HG03439 (cell line): Measurements from ENCODE around the gene ABCC10.
A peak's percentile ranks its signal among the peaks of the same experiment; 100 is the strongest.

ENCODE experiments used
- ATAC-seq: cut with Tn5 transposase; IDR thresholded peaks from one replicate; pipeline ENCODE4 v1.9.1; 2021; ENCODE audit warnings: mild to moderate bottlenecking, moderate library complexity; ENCODE audit not compliant: unreplicated experiment

ABCC10 gene

DNA sequence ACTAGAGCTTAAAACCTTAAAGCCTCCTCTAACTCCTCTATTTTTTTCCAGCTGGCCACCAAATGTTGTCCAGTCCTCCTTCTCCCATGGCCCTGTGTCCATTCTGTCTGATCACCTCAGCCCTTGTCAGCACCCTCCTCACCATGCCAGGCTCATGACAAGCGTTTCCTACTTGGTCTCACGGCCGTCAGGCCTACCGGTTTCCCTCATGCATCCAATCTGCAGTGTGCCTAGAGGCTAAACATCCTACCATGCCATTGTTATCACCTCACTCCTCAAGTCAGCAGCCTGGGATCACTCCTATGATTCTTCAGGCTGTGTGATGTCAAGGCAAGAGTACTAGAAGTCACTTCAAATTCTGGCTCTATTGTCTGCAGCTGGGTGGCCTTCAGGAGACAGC, 40.4 kb downstream of the ABCC10 start:
- no peak for ATAC-seq

DNA sequence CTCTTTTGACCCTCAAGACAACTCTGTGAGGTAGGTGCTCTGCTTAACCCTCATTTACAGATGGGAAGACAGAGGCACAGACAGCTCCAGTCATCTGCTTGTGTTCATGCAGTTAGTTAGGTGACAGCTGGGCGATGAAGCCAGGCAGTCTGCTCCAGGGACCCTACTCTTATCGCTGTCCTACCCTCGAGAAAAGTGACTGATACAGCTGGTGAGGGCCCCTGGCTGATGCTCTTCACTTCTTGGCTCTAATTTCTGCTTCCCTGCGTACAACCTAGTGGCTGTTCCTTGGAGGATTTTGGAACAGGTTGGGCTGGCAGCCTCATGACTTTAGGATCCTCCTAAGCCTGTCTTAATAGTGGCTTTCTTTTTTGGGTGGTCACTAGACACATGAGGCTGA, 40.9 kb downstream of the ABCC10 start:
- no peak for ATAC-seq

GRCh38 chr6:43468748-43469681, 41.7 kb downstream of the ABCC10 start:
- no peak for ATAC-seq

DNA sequence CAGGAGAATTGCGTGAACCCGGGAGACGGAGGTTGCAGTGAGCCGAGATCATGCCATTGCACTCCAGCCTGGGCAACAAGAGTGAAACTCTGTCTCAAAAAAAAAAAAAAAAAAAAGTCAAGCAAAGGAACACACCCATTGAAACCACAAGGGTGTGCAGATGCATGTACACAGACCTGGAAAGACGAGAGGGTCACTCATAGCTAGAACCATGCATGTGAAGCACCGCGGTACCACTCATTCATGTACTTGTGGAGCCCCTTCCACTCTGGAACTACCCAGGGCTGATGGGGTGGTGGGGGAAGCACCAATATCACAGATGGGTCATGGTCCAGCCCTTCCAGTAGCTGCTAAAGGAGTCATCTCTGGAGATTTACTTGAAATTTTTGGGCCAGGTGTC, 42.6 kb downstream of the ABCC10 start:
- no peak for ATAC-seq

GRCh38 chr6:43471399-43471798, 44.1 kb downstream of the ABCC10 start:
- ATAC-seq: no peak

DNA sequence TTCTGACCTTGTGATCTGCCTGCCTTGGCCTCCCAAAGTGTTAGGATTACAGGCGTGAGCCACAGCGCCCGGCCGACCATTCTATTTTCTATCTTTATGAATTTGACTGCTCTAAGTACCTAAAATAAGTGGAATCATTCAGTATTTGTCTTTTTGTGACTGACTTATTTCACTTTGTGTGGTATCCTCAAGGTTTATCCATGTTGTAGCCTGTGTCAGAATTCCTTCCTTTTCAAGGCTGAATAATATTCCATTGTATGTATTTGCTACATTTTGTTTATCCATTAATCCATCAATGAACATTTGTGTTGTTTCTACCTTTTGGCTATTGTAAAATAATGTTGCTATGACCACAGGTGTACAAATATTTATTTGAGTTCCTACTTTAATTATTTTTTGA, 45.2 kb downstream of the ABCC10 start:
- no peak for ATAC-seq

- no peak for ATAC-seq
Observed at GRCh38 chr6:43475516-43475915, 48.2 kb downstream of the ABCC10 start.

DNA sequence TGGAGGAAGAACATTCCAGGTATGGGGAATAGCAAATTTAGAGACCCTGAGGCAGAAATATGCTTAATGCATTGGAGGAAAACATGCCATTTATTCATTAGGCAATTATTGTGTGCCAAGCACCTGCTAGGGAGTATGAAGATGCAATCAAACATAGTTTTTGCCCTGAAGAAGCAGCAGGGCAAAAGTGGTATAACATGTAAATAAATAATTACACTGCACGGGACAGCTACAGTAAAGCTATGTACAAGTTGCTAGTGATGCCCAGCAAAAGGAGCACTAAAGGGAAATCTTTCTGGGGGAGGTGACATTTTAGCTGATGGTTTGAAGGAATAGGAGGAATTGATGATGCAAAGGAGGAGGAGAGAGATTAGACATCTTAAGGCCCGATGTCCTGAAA, 49.4 kb downstream of the ABCC10 start:
- no peak for ATAC-seq

DNA sequence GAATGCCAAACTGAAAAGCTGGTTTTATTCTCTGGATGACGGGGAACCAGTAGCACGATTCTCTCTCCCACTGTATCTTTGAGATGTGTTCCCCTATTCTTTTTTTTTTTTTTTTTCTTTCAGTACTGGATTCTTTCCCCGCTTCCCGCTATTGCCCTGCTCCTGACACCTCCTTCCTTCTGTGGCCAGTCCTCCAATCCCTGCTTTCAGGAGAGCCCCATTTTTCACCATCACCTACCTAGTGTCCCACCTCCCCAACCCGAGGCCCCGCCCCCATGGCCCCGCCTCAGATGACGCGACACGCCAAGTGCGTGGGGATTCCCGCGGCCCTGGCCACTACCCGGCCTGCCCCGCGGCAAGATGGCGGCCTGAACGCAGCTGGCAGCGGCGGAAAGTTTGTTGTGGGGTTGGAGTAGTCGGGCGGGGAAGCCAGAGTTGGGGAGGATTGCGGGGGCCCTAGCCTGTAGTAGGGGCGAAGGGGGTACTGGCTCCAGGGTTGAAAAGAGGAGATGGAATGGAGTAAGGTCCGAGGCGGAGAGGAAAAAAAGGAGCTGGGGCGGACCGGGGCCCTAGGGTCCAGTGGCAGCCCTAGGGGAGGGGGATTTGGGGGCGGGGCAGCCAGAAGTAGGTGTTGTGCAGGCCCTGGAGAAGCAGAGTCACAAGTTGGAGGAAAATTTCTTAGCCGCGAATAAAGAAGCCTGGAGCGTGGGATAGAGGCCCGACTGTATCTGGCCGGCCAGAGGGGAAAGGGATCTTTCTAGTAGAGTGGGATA, 50.1 kb downstream of the ABCC10 start, which contains the start of gene TJAP1:
TJAP1 (plus strand) TSS at position 336 of the 773 bp plus-strand sequence. CDS start 21,432 bp downstream, outside the sequence.
- ATAC-seq: peak; percentile 95

- no peak for ATAC-seq
Observed at GRCh38 chr6:43478008-43478372, 50.6 kb downstream of the ABCC10 start.

DNA sequence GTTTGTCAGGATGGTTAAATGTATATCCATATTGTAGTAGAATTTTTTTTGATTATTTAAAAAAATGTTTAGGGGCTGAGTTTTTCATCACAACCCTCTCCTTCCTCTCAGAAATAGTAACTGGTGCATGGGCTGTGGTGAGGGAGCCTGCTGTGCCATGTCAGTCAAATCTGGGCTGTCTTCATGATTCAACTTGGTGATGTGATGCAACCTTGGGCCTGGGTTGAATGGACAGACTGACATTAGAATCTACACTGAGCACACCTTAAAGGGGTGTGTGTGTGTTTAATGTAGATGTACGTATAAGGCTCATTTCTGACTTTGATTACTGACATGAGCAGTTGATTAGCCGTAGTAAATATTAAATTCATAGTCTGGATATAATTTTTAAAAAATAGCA, 53.7 kb downstream of the ABCC10 start:
- ATAC-seq: no peak

DNA sequence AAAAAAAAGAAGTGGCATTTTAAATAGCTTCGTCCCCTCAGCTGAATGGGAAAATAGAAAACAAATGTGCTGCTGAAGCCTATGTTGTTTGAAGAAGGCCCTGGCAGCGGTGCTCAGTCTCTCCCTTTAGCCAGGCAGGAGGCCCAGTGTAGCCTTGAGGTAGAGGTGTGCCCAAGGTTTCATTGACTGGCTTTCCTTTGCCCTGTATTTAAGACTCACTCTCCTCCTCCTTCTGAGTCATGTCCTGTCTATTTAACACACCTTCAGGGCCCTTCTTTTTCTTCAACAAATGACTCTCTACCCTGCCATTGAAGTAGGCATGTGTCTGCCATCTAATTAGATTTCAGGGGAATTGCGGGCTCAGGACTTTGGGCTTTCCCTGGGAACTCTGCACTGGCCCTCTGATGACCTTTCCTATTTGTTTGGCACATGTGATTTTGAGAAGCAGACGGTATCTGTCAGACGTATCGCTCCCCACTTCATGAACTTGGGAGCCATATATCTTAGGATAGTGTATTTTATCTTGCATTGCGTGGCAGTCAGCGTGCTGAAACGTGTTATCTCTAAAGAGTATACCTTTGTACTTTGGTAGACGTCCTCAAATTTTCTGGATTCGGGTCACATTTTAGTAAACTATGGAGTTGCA, 54.4 kb downstream of the ABCC10 start:
- no peak for ATAC-seq

DNA sequence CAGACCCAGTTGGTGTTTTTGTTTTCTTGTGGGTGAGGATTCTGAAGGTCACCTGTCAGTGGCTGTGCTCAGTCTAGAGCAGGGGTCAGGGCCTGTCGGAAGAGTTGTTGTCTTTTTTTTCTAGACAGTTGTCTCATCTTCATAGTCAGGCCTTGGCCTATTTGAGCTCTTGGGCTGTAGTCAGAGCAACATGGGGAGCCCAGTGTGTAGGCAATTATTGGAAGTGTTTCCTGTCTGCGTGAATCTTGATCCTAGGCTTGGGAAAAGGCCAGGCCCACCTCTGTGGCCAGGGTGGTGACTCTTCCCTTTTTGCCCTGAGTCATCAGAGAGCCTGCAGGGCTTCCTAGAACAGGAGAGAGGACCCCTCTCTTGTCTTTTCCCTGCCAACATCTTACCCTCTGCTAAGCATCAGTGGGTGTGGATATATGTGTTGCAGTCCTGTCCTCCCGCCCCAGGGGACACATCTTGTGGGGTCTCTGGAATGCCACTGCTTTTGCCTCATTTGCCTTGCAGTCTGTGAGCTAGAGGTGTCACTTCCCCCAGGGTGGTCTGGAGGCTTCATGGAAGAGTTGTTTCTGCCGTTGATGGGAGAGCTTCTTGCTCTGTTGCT, 61.4 kb downstream of the ABCC10 start:
- no peak for ATAC-seq

DNA sequence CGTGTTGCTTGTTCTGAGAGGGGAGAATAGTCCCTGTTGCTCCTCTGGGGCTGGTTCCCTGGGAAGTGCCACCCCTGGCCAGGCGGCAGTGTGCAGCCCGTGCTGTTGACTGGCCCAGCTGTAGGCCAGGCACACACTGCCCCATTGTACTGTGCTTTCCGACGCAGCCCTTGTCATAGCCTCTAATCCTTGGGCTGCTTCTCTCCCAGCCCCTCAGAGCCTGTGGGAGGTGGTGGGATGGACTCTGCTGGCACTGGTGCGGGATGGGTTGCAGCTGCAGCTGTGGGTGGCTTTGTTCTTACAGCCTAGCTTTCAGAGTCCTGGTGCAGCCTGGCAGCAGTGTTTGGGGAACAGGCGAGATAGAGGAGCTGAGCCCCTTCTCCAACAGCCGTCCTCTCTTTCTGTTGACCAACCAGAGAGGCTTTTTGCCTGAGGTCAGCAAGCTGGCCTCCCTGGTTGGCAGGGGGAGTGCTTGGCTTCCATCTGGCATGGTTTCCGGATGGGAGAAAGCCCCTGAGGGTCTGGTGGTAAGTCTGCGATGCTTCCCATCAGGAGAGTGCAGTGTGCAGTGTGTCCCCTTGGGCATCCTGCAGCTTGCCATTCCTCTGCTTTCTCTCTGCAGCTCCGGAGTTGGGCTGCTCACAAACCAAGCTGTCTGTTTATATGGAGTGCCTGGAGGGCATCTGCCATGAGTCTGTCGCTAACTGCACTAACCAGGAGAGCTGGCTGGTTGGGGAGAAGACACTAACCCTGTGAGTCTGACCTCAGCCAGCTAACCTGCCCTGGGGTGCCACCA, 62.1 kb downstream of the ABCC10 start:
- no peak for ATAC-seq

GRCh38 chr6:43490523-43490939, 63.2 kb downstream of the ABCC10 start:
- ATAC-seq: no peak

GRCh38 chr6:43491750-43492661, 64.7 kb downstream of the ABCC10 start:
- ATAC-seq: no peak

DNA sequence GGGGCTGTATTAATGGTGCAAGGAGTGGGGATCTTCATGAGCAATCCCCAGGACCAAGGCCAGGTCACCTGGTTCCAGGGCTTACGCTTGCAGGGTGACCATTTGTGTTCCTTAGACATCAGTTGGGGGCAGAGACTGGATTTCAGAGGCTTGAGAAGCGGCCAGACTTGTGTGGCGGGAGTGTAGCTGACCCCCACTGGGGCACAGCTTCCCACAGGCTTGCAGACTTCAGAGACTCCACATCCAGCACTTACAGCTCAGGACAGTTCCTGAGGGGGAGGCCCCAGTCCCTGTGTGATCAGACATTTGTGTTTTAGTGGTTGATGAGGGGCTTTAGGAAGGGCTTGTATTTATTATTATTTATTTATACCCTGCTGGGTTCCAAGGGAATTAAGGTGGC, 65.3 kb downstream of the ABCC10 start:
- ATAC-seq: no peak

DNA sequence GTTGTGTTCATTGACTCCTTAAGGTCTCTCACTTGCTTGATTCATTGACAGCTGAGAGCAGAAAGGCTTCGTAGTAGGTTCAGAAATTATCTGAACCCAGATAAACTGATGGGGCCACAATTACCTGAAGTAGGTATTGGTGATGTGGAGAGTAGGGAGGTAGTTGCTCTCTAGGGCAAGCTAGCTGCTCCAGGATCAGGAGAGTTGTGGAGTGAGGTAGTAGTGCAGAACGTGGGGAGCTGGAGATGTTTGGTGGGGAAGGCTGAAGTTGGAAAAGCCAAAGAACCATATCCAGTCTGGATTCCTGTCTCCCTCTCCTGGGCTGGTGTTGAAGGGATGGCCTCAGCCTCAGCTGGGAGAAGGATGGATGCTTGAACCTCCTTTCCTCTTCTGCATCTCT, 65.9 kb downstream of the ABCC10 start:
- ATAC-seq: no peak

- ATAC-seq: no peak
Observed at GRCh38 chr6:43493833-43494232, 66.5 kb downstream of the ABCC10 start.
